Endothelial cell of umbilical vein (primary cell): ENCODE measurements around the gene FDX1.

Experiments used
- MAX ChIP-seq: IDR thresholded peaks from 2 replicates; pipeline ENCODE4 v1.6.1; 2011; ENCODE audit not compliant: insufficient read depth, insufficient read length
- POLR2AphosphoS5 ChIP-seq: IDR thresholded peaks from 2 replicates; pipeline ENCODE4 v1.6.1; 2012; ENCODE audit warnings: low read depth, mild to moderate bottlenecking, control low read depth, low read length, moderate library complexity; ENCODE audit not compliant: insufficient read depth

GRCh38 chr11:110497231-110497978 is 67.7 kb downstream of the FDX1 start:
- TF ChIP-seq POLR2AphosphoS5 = no peak
- no peak for TF ChIP-seq MAX
